OCI-LY7 (cell line): ENCODE data around the gene DLGAP1. TPM values are rescaled to one million over a fixed set of nuclear protein-coding genes. Genes with fewer than 3 reads are reported as not detected.
A peak's percentile ranks its signal among the peaks of the same experiment; 100 is the strongest.

Source experiments
- BruUV-seq: library from RNA; stranded (reverse); fragments of 400-500 nt; replicated peaks from 2 replicates; lab custom pipeline; 2021; lab: Mats Ljungman, UMichigan
- CTCF ChIA-PET: fragments of 300-600 bp; sonication (Branson Sonifier 250); formaldehyde crosslinking; loops from one replicate; lab custom pipeline; 2022; ENCODE audit warnings: antibody characterized with exemption; ENCODE audit not compliant: unreplicated experiment; lab: Charles Lee
- POLR2A ChIA-PET: fragments of 300-600 bp; sonication (Branson Sonifier 250); formaldehyde crosslinking; loops from one replicate; lab custom pipeline; 2022; ENCODE audit warnings: antibody characterized with exemption; lab: Charles Lee
- DNase-seq: peaks from one replicate; pipeline ENCODE4 v3.0.0-alpha.2; 2015; ENCODE audit warnings: low spot score
- H2AFZ ChIP-seq: fragments of 200-600 bp; sonication (generic), shearing (Covaris generic); 2 replicates; pipeline ENCODE4 v1.6.1; 2014; ENCODE audit warnings: mild to moderate bottlenecking, antibody characterized with exemption, low read length, moderate library complexity
- H3K27ac ChIP-seq: fragments of 200-600 bp; sonication (generic); 2 replicates; pipeline ENCODE4 v1.5.1; 2014; ENCODE audit warnings: mixed run types, low read depth, mild to moderate bottlenecking, moderate library complexity, low read length, inconsistent platforms; ENCODE audit not compliant: poor library complexity, severe bottlenecking
- H3K36me3 ChIP-seq: fragments of 200-600 bp; sonication (generic); 2 replicates; pipeline ENCODE4 v1.6.1; 2014; ENCODE audit warnings: mild to moderate bottlenecking, antibody characterized with exemption, low read length, moderate library complexity, mixed read lengths; ENCODE audit not compliant: insufficient read depth
- H3K4me1 ChIP-seq: fragments of 200-600 bp; sonication (generic); 2 replicates; pipeline ENCODE4 v1.5.1; 2014; ENCODE audit warnings: mild to moderate bottlenecking, low read length; ENCODE audit not compliant: insufficient read depth, poor library complexity, severe bottlenecking
- H3K4me2 ChIP-seq: fragments of 200-600 bp; sonication (generic); 2 replicates; pipeline ENCODE4 v1.6.1; 2014; ENCODE audit warnings: mild to moderate bottlenecking, low read length
- H3K4me3 ChIP-seq: fragments of 200-600 bp; sonication (generic); 2 replicates; pipeline ENCODE4 v1.5.1; 2014; ENCODE audit warnings: mild to moderate bottlenecking, low read depth, low read length; ENCODE audit not compliant: poor library complexity, severe bottlenecking
- H3K79me2 ChIP-seq: fragments of 200-600 bp; sonication (generic); 2 replicates; pipeline ENCODE4 v1.6.1; 2016; ENCODE audit warnings: low read depth, mild to moderate bottlenecking, low read length, moderate library complexity, mixed read lengths; ENCODE audit not compliant: insufficient read depth
- H3K9me2 ChIP-seq: fragments of 200-600 bp; sonication (generic); 2 replicates; pipeline ENCODE4 v1.6.1; 2016; ENCODE audit warnings: mild to moderate bottlenecking, low read length, mixed read lengths; ENCODE audit not compliant: insufficient read depth
- H3K9me3 ChIP-seq: fragments of 200-600 bp; sonication (generic); 2 replicates; pipeline ENCODE4 v1.6.1; 2014; ENCODE audit warnings: mild to moderate bottlenecking, mixed run types, low read length, mixed read lengths
- H4K20me1 ChIP-seq: fragments of 200-600 bp; sonication (generic); 2 replicates; pipeline ENCODE4 v1.6.1; 2014; ENCODE audit warnings: mild to moderate bottlenecking, antibody characterized with exemption, low read length, moderate library complexity, mixed read lengths; ENCODE audit not compliant: insufficient read depth
- EZH2phosphoT487 ChIP-seq: fragments of 200-600 bp; sonication (generic); IDR thresholded peaks from 2 replicates; pipeline ENCODE4 v1.6.1; 2018; ENCODE audit warnings: low read depth, borderline replicate concordance, mild to moderate bottlenecking, mixed run types, antibody characterized with exemption, low read length, moderate library complexity, mixed read lengths
- intact Hi-C: fragments of 100-400 bp; cut with micrococcal nuclease; formaldehyde crosslinking; loops from one replicate; pipeline ENCODE4 v1.10.0; 2022; ENCODE audit not compliant: unreplicated experiment
- total RNA-seq, 2 experiments: library from RNA; depleted of rRNA in 1 of 2; stranded (reverse); fragments of >200 nt in 1 of 2; shearing (Covaris generic) in 1 of 2; gene quantifications; 2 replicates each; pipeline ENCODE4 v1.2.3, GENCODE V29; 2014 to 2022
- TF ChIP-seq, protein P1 (sequence below): fragments of 200-600 bp; sonication (generic); conservative IDR thresholded peaks from 2 replicates; pipeline ENCODE4 v1.5.1; 2014; ENCODE audit warnings: mild to moderate bottlenecking, antibody characterized with exemption, low read length, moderate library complexity, mixed read lengths

Gene DLGAP1
- total RNA-seq, 2 experiments from 2014 or later = 0.22 TPM; not detected in 1

DNA sequence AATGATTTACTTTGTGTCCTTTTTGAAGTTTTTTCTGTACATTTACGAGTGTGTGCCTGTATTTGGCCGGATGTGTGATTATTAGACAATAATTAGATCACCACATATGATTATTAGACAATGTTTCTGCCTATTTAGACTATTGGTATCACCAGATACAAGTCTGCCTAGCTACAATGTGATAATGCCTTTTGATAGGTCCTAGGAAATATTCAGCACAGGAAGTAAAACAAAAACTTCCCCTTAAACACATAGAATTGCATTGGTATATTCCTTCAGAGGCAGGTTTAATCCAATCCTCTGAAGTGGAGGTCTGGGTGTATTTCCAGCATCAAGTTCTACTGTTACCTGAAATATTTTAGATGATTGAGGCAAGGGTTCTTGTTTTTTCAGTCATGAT lies 730.0 kb downstream of the DLGAP1 start:
- H3K36me3 ChIP-seq = no peaks in the 10 kb centered on the region
- H3K4me2 ChIP-seq = peak overlapping the region; percentile 21; the same call in 1 of the 2 replicates
- CTCF ChIA-PET = no interaction called here
- peak; percentile 34 for DNase-seq
- no peak overlapping the region for H3K4me3 ChIP-seq
- POLR2A ChIA-PET = interaction anchor here (0.6 to 1.9 kb wide), 3 partner anchors 10 to 190 kb away, joined by 3 to 6 read pairs (median 4); no protein-coding TSS in a partner anchor
- peaks cover 63% of the 10 kb centered on the region for H3K4me1 ChIP-seq
- intact Hi-C loops = no loop called here
- no peaks in the 10 kb centered on the region for H3K9me2 ChIP-seq
- no TSS peak for BruUV-seq
- no peaks in the 10 kb centered on the region for H3K79me2 ChIP-seq
- peak overlapping the region; percentile 55 for H2AFZ ChIP-seq
- no peak for TF ChIP-seq EZH2phosphoT487
- TF ChIP-seq, protein P1, sequence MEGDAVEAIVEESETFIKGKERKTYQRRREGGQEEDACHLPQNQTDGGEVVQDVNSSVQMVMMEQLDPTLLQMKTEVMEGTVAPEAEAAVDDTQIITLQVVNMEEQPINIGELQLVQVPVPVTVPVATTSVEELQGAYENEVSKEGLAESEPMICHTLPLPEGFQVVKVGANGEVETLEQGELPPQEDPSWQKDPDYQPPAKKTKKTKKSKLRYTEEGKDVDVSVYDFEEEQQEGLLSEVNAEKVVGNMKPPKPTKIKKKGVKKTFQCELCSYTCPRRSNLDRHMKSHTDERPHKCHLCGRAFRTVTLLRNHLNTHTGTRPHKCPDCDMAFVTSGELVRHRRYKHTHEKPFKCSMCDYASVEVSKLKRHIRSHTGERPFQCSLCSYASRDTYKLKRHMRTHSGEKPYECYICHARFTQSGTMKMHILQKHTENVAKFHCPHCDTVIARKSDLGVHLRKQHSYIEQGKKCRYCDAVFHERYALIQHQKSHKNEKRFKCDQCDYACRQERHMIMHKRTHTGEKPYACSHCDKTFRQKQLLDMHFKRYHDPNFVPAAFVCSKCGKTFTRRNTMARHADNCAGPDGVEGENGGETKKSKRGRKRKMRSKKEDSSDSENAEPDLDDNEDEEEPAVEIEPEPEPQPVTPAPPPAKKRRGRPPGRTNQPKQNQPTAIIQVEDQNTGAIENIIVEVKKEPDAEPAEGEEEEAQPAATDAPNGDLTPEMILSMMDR = no peak
- no peaks in the 10 kb centered on the region for H3K9me3 ChIP-seq
- H3K27ac ChIP-seq = no peak overlapping the region
- H4K20me1 ChIP-seq = no peaks in the 10 kb centered on the region

DNA sequence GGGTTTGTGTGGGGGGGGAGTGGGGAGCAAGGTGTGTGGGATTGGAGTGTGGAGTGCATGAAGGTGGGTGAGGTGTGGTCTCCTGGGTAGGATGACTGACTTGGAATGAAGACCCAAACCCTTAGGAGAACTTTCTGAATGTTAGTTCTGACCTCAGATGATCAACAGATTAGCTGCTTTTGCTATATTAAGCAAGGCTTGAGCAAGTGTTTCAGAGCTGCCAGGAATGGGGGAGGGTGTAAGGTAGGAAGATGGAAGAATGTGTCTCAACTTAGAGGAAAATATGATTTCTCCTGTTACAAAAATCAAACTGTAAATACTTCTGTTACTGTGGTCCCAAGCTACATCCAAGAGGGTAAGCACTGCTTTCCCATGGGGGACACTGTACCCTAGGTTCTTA lies 731.6 kb downstream of the DLGAP1 start:
- CTCF ChIA-PET = no interaction called here
- Histone ChIP-seq H3K4me3 (no peak overlapping the region), H3K9me3 (no peaks in the 10 kb centered on the region), H3K36me3 (no peaks in the 10 kb centered on the region), H3K9me2 (no peaks in the 10 kb centered on the region), H3K4me2 (no peak overlapping the region), H3K79me2 (no peaks in the 10 kb centered on the region), H4K20me1 (no peaks in the 10 kb centered on the region), H3K27ac (no peak overlapping the region), H2AFZ (peak overlapping the region; percentile 95), H3K4me1 (peaks cover 68% of the 10 kb centered on the region)
- POLR2A ChIA-PET = interaction anchor here (0.7 to 1.9 kb wide), 4 partner anchors 8 to 53 kb away, joined by 3 to 6 read pairs (median 3); no protein-coding TSS in a partner anchor
- no peak for TF ChIP-seq EZH2phosphoT487
- TF ChIP-seq, protein P1 = no peak
- intact Hi-C loops = no loop called here
- DNase-seq = no peak
- BruUV-seq = no TSS peak

DNA sequence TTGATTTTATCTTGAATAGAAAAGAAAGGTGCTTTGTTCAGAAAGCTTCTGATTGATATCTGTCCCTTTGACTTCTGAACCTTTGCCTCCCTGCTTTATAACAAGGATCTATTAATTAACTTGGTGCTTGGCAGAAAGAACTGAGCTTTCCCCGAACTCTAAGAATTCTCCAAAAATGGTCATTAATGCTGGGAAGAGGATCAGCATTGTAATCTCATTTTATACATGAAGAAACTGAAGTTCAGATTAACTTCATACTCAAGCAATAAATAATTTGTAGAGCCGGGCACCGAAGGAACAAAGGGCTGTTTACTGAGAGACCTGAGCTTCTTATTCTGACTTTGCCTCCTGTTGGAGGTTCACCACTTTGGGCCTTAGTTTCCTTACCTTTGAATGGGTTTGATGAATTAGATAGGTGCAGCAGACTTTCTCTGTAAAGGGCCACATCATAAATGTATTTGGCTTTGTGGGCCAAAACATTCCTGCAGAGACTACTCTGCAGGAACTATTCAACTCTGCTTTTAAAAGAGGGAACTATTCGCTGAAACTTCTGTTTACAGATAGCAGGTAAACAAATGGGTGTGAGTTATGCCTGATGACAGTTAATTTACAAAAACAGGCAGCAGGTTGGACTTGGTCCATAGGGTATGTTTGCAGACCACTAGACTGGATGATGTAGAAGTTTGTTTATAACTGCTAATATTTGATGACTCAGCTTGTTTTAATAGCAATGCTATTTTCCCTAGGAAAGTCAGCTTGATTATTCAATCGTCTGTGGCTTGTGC lies 732.3 kb downstream of the DLGAP1 start:
- Histone ChIP-seq H4K20me1 (no peaks in the 10 kb centered on the region), H3K79me2 (no peaks in the 10 kb centered on the region), H3K36me3 (no peaks in the 10 kb centered on the region), H3K4me3 (no peak overlapping the region), H2AFZ (peak overlapping the region; percentile 95), H3K9me2 (no peaks in the 10 kb centered on the region), H3K27ac (no peak overlapping the region), H3K4me2 (no peak overlapping the region; the same call in 1 of the 2 replicates), H3K9me3 (no peaks in the 10 kb centered on the region), H3K4me1 (peaks cover 73% of the 10 kb centered on the region)
- BruUV-seq = no TSS peak
- DNase-seq = no peak
- POLR2A ChIA-PET = interaction anchor here (0.7 to 1.9 kb wide), 2 partner anchors 7 to 17 kb away, joined by 3 to 6 read pairs; no protein-coding TSS in a partner anchor
- intact Hi-C loops = no loop called here
- TF ChIP-seq, protein P1 = no peak
- TF ChIP-seq EZH2phosphoT487 = no peak
- CTCF ChIA-PET = no interaction called here
